ENCODE data around the gene C20orf173.

GRCh38 chr20:35515949-35516645, 13.4 kb downstream of the C20orf173 start:
- TF ChIP-seq, protein P1, sequence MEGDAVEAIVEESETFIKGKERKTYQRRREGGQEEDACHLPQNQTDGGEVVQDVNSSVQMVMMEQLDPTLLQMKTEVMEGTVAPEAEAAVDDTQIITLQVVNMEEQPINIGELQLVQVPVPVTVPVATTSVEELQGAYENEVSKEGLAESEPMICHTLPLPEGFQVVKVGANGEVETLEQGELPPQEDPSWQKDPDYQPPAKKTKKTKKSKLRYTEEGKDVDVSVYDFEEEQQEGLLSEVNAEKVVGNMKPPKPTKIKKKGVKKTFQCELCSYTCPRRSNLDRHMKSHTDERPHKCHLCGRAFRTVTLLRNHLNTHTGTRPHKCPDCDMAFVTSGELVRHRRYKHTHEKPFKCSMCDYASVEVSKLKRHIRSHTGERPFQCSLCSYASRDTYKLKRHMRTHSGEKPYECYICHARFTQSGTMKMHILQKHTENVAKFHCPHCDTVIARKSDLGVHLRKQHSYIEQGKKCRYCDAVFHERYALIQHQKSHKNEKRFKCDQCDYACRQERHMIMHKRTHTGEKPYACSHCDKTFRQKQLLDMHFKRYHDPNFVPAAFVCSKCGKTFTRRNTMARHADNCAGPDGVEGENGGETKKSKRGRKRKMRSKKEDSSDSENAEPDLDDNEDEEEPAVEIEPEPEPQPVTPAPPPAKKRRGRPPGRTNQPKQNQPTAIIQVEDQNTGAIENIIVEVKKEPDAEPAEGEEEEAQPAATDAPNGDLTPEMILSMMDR (conservative IDR thresholded peaks at IDR 0.05 in 1 of 2, IDR thresholded peaks at IDR 0.05 in 1 of 2; ENCODE audit: low read depth in 1 of 2, low read length in 2 of 2): no peak
- no peak for TF ChIP-seq EZH2 (IDR thresholded peaks at IDR 0.05; ENCODE audit: low read length, missing control alignments)

Measured in fibroblast of lung (primary cell).